NB4 (cell line): Measurements from ENCODE around the gene KRTAP5-8.
A peak's percentile ranks its signal among the peaks of the same experiment; 100 is the strongest.
"Not testable (repeated sequence)": the region's sequence is repeated elsewhere in the genome, so short reads cannot be mapped to it uniquely, and the experiment has no call there.

ENCODE experiments used
- DNase-seq: peaks from one replicate; pipeline ENCODE4 v3.0.0; 2010; ENCODE audit warnings: low read depth
- H3K4me3 ChIP-seq: one replicate; pipeline ENCODE4 v1.5.1; 2011; ENCODE audit warnings: mild to moderate bottlenecking, low read depth, low read length, moderate library complexity
- CTCF ChIP-seq: IDR thresholded peaks from one replicate; pipeline ENCODE4 v1.5.1; 2012; ENCODE audit warnings: low read depth, low read length
- MAX ChIP-seq: IDR thresholded peaks from 2 replicates; pipeline ENCODE4 v1.6.1; 2011; ENCODE audit warnings: low read depth, low read length
- MYC ChIP-seq: IDR thresholded peaks from 2 replicates; pipeline ENCODE4 v1.6.1; 2011; ENCODE audit warnings: low read depth, low read length
- POLR2A ChIP-seq: IDR thresholded peaks from 2 replicates; pipeline ENCODE4 v1.6.1; 2011; ENCODE audit warnings: mild to moderate bottlenecking; ENCODE audit not compliant: insufficient read length; ENCODE audit errors: extremely low read depth

Gene KRTAP5-8

GRCh38 chr11:71580057-71581003 lies 42.5 kb downstream of the KRTAP5-8 start:
- H3K4me3 ChIP-seq: no peak overlapping the region
- TF ChIP-seq CTCF (peak; percentile 96), POLR2A (no peak)
- peak; percentile 53 for DNase-seq

- no peak overlapping the region for H3K4me3 ChIP-seq
- no peak for DNase-seq
- TF ChIP-seq CTCF: no peak
- no peak for TF ChIP-seq POLR2A
- no peak for TF ChIP-seq MYC
- no peak for TF ChIP-seq MAX
Measured at GRCh38 chr11:71581826-71582225, 44.0 kb downstream of the KRTAP5-8 start.

GRCh38 chr11:71582309-71582895 lies 44.6 kb downstream of the KRTAP5-8 start, which contains the start of gene KRTAP5-11:
KRTAP5-11 (minus strand) TSS chr11:71582875; CDS start chr11:71582837, 38 bp downstream.
- no peak for TF ChIP-seq MAX
- no peak for TF ChIP-seq CTCF
- TF ChIP-seq MYC: no peak
- TF ChIP-seq POLR2A: no peak
- no peak within 1 kb of the TSS for H3K4me3 ChIP-seq
- peak; percentile 23 for DNase-seq

- not testable (repeated sequence) for H3K4me3 ChIP-seq, DNase-seq
Measured at GRCh38 chr11:71582969-71583368, 45.1 kb downstream of the KRTAP5-8 start.

GRCh38 chr11:71585673-71586072 lies 47.8 kb downstream of the KRTAP5-8 start:
- H3K4me3 ChIP-seq, DNase-seq: not testable (repeated sequence)

- not testable (repeated sequence) for DNase-seq, H3K4me3 ChIP-seq
Measured at GRCh38 chr11:71588314-71588713, 50.5 kb downstream of the KRTAP5-8 start.
